GM23338 (cell line): ENCODE data around the gene PDGFRB. TPM values are rescaled to one million over a fixed set of nuclear protein-coding genes. Genes with fewer than 3 reads are reported as not detected.

Experiments
- ATAC-seq: fragments of 200-7000 bp; cut with Tn5 transposase; 3 replicates; pipeline ENCODE4 v1.9.1; 2020
- DNase-seq: peaks from one replicate; pipeline ENCODE4 v3.0.0-alpha.2; 2015; ENCODE audit warnings: low spot score
- H2AFZ ChIP-seq: fragments of 200-600 bp; sonication (generic); 2 replicates; pipeline ENCODE4 v1.8.0; 2016; ENCODE audit warnings: antibody characterized with exemption, mild to moderate bottlenecking, moderate library complexity
- H3F3A ChIP-seq: fragments of 200-600 bp; sonication (generic); replicated peaks from 2 replicates; pipeline ENCODE4 v1.8.0; 2017; ENCODE audit warnings: antibody characterized with exemption, mixed run types, low read depth
- H3K27ac ChIP-seq: fragments of 200-600 bp; sonication (generic); 2 replicates; pipeline ENCODE4 v1.6.1; 2016; ENCODE audit warnings: low read depth
- H3K27me3 ChIP-seq: fragments of 200-600 bp; sonication (generic); 2 replicates; pipeline ENCODE4 v1.8.0; 2016; ENCODE audit warnings: mild to moderate bottlenecking, mixed run types, moderate library complexity; ENCODE audit not compliant: insufficient read depth
- H3K36me3 ChIP-seq: fragments of 200-600 bp; sonication (generic); 2 replicates; pipeline ENCODE4 v1.8.0; 2016; ENCODE audit warnings: mild to moderate bottlenecking; ENCODE audit not compliant: insufficient read depth
- H3K4me1 ChIP-seq: fragments of 200-600 bp; sonication (generic); 2 replicates; pipeline ENCODE4 v1.8.0; 2016; ENCODE audit warnings: mild to moderate bottlenecking, moderate library complexity; ENCODE audit not compliant: insufficient read depth
- H3K4me2 ChIP-seq: fragments of 200-600 bp; sonication (generic); 2 replicates; pipeline ENCODE4 v1.7.1; 2017; ENCODE audit warnings: mixed run types
- H3K4me3 ChIP-seq: fragments of 200-600 bp; sonication (generic); 2 replicates; pipeline ENCODE4 v1.6.1; 2016; ENCODE audit warnings: mixed run types
- H3K79me2 ChIP-seq: fragments of 200-600 bp; sonication (generic); replicated peaks from 2 replicates; pipeline ENCODE4 v1.8.0; 2017; ENCODE audit warnings: mild to moderate bottlenecking; ENCODE audit not compliant: insufficient read depth
- H3K9me2 ChIP-seq: fragments of 200-600 bp; sonication (generic); 2 replicates; pipeline ENCODE4 v1.8.0; 2017; ENCODE audit not compliant: insufficient read depth
- H4K20me1 ChIP-seq: fragments of 200-600 bp; sonication (generic); replicated peaks from 2 replicates; pipeline ENCODE4 v1.8.0; 2017; ENCODE audit warnings: mild to moderate bottlenecking; ENCODE audit not compliant: insufficient read depth
- H3K27ac Mint-ChIP-seq: 2 replicates; pipeline ENCODE4 v1.8.0; 2020; ENCODE audit warnings: inconsistent platforms, mild to moderate bottlenecking, moderate library complexity, mixed read lengths
- H3K27me3 Mint-ChIP-seq: 3 replicates; pipeline ENCODE4 v1.8.0; 2022; ENCODE audit warnings: low read depth, mild to moderate bottlenecking, moderate library complexity, mixed read lengths, inconsistent platforms; ENCODE audit not compliant: insufficient read depth, poor library complexity
- H3K36me3 Mint-ChIP-seq: 3 replicates; pipeline ENCODE4 v1.8.0; 2021; ENCODE audit warnings: low read depth, mild to moderate bottlenecking, inconsistent platforms, moderate library complexity, mixed read lengths
- H3K4me1 Mint-ChIP-seq: 3 replicates; pipeline ENCODE4 v1.8.0; 2020; ENCODE audit warnings: mild to moderate bottlenecking, inconsistent platforms, mixed read lengths
- H3K4me3 Mint-ChIP-seq: 3 replicates; pipeline ENCODE4 v1.8.0; 2021; ENCODE audit warnings: moderate library complexity, mild to moderate bottlenecking, inconsistent platforms, mixed read lengths
- H3K9me3 Mint-ChIP-seq: 3 replicates; pipeline ENCODE4 v1.8.0; 2020; ENCODE audit warnings: moderate library complexity, mild to moderate bottlenecking, inconsistent platforms, mixed read lengths
- NANOG ChIP-seq: IDR thresholded peaks from 2 replicates; pipeline ENCODE4 v1.6.1; 2016; ENCODE audit warnings: antibody characterized with exemption, borderline replicate concordance
- POLR2AphosphoS5 ChIP-seq: IDR thresholded peaks from 2 replicates; pipeline ENCODE4 v1.6.1; 2016; ENCODE audit warnings: antibody characterized with exemption, low read depth
- polyA plus RNA-seq: library from polyadenylated mRNA; unstranded; fragments of >200 nt; fragmentation: Nextera tagmentation; extraction: Ambion mirVana; gene quantifications from 2 replicates; pipeline ENCODE4 v1.2.1, GENCODE V29; 2016
- total RNA-seq: library from RNA; depleted of rRNA; stranded (reverse); fragments of >200 nt; shearing (Covaris generic); gene quantifications from 2 replicates; pipeline ENCODE4 v1.2.3, GENCODE V29; 2014
- TF ChIP-seq, protein P1 (sequence below), 2 experiments: fragments of 200-600 bp in 1 of 2; sonication (generic) in 1 of 2; conservative IDR thresholded peaks; 2 replicates each; pipeline versions ENCODE4 v1.5.1 to v1.6.1; 2016 to 2017; ENCODE audit warnings: antibody characterized with exemption in 2 of 2, low read depth in 2 of 2, mild to moderate bottlenecking in 2 of 2, moderate library complexity in 1 of 2
- TF ChIP-seq, protein P2 (sequence below): IDR thresholded peaks from one replicate; pipeline ENCODE4 v1.6.1; 2018; ENCODE audit warnings: antibody characterized with exemption; ENCODE audit not compliant: unreplicated experiment
- TF ChIP-seq, protein P3 (sequence below): fragments of 250-450 bp; sonication (Bioruptor Pico); IDR thresholded peaks from 2 replicates; pipeline ENCODE4 v1.5.0; 2020; ENCODE audit warnings: mild to moderate bottlenecking, moderate library complexity

PDGFRB gene
- total and polyA plus RNA-seq, 2 experiments from 2014 or later, result 4.5 to 11.3 TPM

DNA sequence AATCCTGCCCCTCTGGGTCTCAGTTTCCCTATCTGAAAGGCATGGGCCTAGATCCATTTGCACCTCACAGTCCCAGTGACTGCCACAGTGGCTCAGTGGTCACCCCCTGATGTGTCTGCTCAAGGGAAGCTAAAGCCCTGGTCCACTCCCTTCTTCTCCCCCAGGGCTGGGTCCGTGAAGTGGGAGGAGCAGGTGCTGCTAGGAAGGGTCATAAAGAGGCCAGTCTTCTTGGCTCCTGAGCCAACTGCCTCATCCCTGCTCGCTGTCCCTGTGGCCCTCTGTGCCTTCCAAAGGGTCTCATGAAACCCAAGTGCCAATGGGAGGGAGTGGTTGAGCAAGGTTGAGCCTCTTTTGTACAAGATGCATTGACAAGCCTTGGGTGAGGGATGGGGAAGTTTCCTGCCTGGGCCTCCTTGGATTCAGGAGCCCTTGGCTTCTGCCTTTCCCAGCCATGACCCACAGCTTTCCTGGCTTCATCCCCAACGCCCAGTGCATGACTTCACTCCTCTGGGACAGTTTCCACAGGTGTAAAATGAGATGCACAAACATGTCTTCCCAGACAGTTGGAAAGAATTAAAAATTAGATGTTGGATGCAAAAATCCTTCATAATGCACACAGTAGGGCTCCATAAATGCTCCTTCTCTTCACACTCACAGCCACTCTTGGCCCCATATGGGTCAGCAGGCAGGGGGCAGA is 32.6 kb upstream of the PDGFRB start (continued):
- TF ChIP-seq, protein P1, sequence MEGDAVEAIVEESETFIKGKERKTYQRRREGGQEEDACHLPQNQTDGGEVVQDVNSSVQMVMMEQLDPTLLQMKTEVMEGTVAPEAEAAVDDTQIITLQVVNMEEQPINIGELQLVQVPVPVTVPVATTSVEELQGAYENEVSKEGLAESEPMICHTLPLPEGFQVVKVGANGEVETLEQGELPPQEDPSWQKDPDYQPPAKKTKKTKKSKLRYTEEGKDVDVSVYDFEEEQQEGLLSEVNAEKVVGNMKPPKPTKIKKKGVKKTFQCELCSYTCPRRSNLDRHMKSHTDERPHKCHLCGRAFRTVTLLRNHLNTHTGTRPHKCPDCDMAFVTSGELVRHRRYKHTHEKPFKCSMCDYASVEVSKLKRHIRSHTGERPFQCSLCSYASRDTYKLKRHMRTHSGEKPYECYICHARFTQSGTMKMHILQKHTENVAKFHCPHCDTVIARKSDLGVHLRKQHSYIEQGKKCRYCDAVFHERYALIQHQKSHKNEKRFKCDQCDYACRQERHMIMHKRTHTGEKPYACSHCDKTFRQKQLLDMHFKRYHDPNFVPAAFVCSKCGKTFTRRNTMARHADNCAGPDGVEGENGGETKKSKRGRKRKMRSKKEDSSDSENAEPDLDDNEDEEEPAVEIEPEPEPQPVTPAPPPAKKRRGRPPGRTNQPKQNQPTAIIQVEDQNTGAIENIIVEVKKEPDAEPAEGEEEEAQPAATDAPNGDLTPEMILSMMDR (conservative IDR thresholded peaks at IDR 0.05; ENCODE audit: low read depth in 2 of 2), result no peak
- no peak for TF ChIP-seq POLR2AphosphoS5

DNA sequence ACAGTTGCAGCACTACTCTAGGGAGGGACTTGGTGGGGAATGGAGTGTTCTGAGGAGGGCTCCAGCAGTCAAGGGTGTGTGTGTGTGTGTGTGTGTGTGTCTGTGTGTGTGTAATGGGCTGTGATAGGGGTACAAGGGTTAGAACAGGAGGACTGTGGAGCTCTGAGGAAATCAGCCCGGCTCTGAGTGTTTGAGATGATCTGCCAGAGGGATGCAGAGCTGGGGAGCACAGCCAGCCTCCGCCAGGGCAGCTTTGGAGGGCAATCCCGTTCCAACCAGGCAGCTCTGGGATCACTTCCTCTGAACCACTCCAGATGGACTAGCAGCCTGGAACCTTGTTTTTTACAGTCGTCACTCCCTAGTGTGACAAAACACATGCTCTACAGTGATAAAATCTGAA is 31.3 kb upstream of the PDGFRB start:
- Histone ChIP-seq H3K79me2 (no peaks in the 10 kb centered on the region), H3K4me3 (no peak overlapping the region), H2AFZ (no peak overlapping the region), H3K4me2 (no peak overlapping the region), H3K27me3 (peaks cover 57% of the 10 kb centered on the region), H3K27ac (no peak overlapping the region), H4K20me1 (no peaks in the 10 kb centered on the region), H3K4me1 (peaks cover 6% of the 10 kb centered on the region), H3F3A (no peaks in the 10 kb centered on the region), H3K36me3 (no peaks in the 10 kb centered on the region), H3K9me2 (no peaks in the 10 kb centered on the region)
- peaks cover 30% of the 10 kb centered on the region for H3K4me1 Mint-ChIP-seq
- ATAC-seq, result no peak
- no peak for DNase-seq
- H3K9me3 Mint-ChIP-seq, result no peaks in the 10 kb centered on the region
- H3K27me3 Mint-ChIP-seq, result peaks cover 71% of the 10 kb centered on the region
- TF ChIP-seq, protein P2, sequence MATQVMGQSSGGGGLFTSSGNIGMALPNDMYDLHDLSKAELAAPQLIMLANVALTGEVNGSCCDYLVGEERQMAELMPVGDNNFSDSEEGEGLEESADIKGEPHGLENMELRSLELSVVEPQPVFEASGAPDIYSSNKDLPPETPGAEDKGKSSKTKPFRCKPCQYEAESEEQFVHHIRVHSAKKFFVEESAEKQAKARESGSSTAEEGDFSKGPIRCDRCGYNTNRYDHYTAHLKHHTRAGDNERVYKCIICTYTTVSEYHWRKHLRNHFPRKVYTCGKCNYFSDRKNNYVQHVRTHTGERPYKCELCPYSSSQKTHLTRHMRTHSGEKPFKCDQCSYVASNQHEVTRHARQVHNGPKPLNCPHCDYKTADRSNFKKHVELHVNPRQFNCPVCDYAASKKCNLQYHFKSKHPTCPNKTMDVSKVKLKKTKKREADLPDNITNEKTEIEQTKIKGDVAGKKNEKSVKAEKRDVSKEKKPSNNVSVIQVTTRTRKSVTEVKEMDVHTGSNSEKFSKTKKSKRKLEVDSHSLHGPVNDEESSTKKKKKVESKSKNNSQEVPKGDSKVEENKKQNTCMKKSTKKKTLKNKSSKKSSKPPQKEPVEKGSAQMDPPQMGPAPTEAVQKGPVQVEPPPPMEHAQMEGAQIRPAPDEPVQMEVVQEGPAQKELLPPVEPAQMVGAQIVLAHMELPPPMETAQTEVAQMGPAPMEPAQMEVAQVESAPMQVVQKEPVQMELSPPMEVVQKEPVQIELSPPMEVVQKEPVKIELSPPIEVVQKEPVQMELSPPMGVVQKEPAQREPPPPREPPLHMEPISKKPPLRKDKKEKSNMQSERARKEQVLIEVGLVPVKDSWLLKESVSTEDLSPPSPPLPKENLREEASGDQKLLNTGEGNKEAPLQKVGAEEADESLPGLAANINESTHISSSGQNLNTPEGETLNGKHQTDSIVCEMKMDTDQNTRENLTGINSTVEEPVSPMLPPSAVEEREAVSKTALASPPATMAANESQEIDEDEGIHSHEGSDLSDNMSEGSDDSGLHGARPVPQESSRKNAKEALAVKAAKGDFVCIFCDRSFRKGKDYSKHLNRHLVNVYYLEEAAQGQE, result no peak
- TF ChIP-seq NANOG, result no peak
- TF ChIP-seq, protein P3, sequence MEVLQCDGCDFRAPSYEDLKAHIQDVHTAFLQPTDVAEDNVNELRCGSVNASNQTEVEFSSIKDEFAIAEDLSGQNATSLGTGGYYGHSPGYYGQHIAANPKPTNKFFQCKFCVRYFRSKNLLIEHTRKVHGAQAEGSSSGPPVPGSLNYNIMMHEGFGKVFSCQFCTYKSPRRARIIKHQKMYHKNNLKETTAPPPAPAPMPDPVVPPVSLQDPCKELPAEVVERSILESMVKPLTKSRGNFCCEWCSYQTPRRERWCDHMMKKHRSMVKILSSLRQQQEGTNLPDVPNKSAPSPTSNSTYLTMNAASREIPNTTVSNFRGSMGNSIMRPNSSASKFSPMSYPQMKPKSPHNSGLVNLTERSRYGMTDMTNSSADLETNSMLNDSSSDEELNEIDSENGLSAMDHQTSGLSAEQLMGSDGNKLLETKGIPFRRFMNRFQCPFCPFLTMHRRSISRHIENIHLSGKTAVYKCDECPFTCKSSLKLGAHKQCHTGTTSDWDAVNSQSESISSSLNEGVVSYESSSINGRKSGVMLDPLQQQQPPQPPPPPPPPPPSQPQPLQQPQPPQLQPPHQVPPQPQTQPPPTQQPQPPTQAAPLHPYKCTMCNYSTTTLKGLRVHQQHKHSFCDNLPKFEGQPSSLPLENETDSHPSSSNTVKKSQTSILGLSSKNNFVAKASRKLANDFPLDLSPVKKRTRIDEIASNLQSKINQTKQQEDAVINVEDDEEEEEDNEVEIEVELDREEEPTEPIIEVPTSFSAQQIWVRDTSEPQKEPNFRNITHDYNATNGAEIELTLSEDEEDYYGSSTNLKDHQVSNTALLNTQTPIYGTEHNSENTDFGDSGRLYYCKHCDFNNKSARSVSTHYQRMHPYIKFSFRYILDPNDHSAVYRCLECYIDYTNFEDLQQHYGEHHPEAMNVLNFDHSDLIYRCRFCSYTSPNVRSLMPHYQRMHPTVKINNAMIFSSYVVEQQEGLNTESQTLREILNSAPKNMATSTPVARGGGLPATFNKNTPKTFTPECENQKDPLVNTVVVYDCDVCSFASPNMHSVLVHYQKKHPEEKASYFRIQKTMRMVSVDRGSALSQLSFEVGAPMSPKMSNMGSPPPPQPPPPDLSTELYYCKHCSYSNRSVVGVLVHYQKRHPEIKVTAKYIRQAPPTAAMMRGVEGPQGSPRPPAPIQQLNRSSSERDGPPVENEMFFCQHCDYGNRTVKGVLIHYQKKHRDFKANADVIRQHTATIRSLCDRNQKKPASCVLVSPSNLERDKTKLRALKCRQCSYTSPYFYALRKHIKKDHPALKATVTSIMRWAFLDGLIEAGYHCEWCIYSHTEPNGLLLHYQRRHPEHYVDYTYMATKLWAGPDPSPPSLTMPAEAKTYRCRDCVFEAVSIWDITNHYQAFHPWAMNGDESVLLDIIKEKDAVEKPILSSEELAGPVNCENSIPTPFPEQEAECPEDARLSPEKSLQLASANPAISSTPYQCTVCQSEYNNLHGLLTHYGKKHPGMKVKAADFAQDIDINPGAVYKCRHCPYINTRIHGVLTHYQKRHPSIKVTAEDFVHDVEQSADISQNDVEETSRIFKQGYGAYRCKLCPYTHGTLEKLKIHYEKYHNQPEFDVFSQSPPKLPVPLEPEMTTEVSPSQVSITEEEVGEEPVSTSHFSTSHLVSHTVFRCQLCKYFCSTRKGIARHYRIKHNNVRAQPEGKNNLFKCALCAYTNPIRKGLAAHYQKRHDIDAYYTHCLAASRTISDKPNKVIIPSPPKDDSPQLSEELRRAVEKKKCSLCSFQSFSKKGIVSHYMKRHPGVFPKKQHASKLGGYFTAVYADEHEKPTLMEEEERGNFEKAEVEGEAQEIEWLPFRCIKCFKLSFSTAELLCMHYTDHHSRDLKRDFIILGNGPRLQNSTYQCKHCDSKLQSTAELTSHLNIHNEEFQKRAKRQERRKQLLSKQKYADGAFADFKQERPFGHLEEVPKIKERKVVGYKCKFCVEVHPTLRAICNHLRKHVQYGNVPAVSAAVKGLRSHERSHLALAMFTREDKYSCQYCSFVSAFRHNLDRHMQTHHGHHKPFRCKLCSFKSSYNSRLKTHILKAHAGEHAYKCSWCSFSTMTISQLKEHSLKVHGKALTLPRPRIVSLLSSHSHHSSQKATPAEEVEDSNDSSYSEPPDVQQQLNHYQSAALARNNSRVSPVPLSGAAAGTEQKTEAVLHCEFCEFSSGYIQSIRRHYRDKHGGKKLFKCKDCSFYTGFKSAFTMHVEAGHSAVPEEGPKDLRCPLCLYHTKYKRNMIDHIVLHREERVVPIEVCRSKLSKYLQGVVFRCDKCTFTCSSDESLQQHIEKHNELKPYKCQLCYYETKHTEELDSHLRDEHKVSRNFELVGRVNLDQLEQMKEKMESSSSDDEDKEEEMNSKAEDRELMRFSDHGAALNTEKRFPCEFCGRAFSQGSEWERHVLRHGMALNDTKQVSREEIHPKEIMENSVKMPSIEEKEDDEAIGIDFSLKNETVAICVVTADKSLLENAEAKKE (CRISPR knock-in tag), result no peak
- no peaks in the 10 kb centered on the region for H3K36me3 Mint-ChIP-seq
- no peak overlapping the region for H3K4me3 Mint-ChIP-seq
- H3K27ac Mint-ChIP-seq, result no peak overlapping the region
